Caco-2 (cell line): ENCODE measurements around the gene VASN. TPM values are rescaled to one million over a fixed set of nuclear protein-coding genes. Genes with fewer than 3 reads are reported as not detected.

Source experiments
- BruUV-seq: library from RNA; stranded (reverse); fragments of 400-500 nt; replicated peaks from 2 replicates; lab custom pipeline; 2021; lab: Mats Ljungman, UMichigan
- CTCF ChIA-PET: fragments of 300-600 bp; sonication (Branson Sonifier 250); formaldehyde crosslinking; loops from one replicate; lab custom pipeline; 2022; ENCODE audit warnings: antibody characterized with exemption; lab: Charles Lee
- POLR2A ChIA-PET: fragments of 300-600 bp; sonication (Branson Sonifier 250); formaldehyde crosslinking; loops from one replicate; lab custom pipeline; 2022; ENCODE audit warnings: antibody characterized with exemption; lab: Charles Lee
- DNase-seq, 2 experiments: peaks; one replicate each; pipeline versions ENCODE4 v3.0.0 to v3.0.0-alpha.2; 2020 to 2022
- H3K27me3 ChIP-seq: replicated peaks from 2 replicates; pipeline ENCODE4 v1.6.0; 2011; ENCODE audit warnings: low read length; ENCODE audit not compliant: control insufficient read depth, insufficient read depth
- H3K36me3 ChIP-seq: 2 replicates; pipeline ENCODE4 v1.5.1; 2011; ENCODE audit warnings: low read length; ENCODE audit not compliant: control insufficient read depth, insufficient read depth
- H3K4me1 ChIP-seq: fragments of 250-450 bp; sonication (Bioruptor Pico); 2 replicates; pipeline ENCODE4 v1.5.1; 2020; ENCODE audit warnings: mild to moderate bottlenecking
- H3K4me3 ChIP-seq: 2 replicates; pipeline ENCODE4 v1.5.1; 2011; ENCODE audit warnings: low read depth, mild to moderate bottlenecking, control low read depth, low read length
- H3K9me3 ChIP-seq: fragments of 250-450 bp; sonication (Bioruptor Pico); 2 replicates; pipeline ENCODE4 v1.5.1; 2020; ENCODE audit warnings: mild to moderate bottlenecking, moderate library complexity
- H3K27ac Mint-ChIP-seq: one replicate; pipeline ENCODE4 v1.8.0; 2022; ENCODE audit warnings: mixed read lengths; ENCODE audit not compliant: unreplicated experiment
- H3K27me3 Mint-ChIP-seq: one replicate; pipeline ENCODE4 v1.8.0; 2022; ENCODE audit warnings: mixed read lengths; ENCODE audit not compliant: insufficient read depth, unreplicated experiment
- H3K36me3 Mint-ChIP-seq: one replicate; pipeline ENCODE4 v1.8.0; 2022; ENCODE audit warnings: mild to moderate bottlenecking, mixed read lengths; ENCODE audit not compliant: insufficient read depth, unreplicated experiment
- H3K4me1 Mint-ChIP-seq: one replicate; pipeline ENCODE4 v1.8.0; 2022; ENCODE audit warnings: low read depth, mixed read lengths; ENCODE audit not compliant: unreplicated experiment
- H3K4me3 Mint-ChIP-seq: one replicate; pipeline ENCODE4 v1.8.0; 2022; ENCODE audit warnings: mild to moderate bottlenecking, moderate library complexity, mixed read lengths; ENCODE audit not compliant: unreplicated experiment
- H3K9me3 Mint-ChIP-seq: one replicate; pipeline ENCODE4 v1.8.0; 2022; ENCODE audit warnings: mixed read lengths; ENCODE audit not compliant: unreplicated experiment
- intact Hi-C: fragments of 100-400 bp; cut with micrococcal nuclease; formaldehyde crosslinking; loops from one replicate; pipeline ENCODE4 v1.10.0; 2022; ENCODE audit not compliant: unreplicated experiment
- total RNA-seq: library from RNA; stranded (reverse); gene quantifications from 2 replicates; pipeline ENCODE4 v1.2.3, GENCODE V29; 2022
- TF ChIP-seq, protein P1 (sequence below), 2 experiments: fragments of 200-600 bp in 1 of 2; IDR thresholded peaks; 1 replicate in 1 of 2; 2 replicates in 1 of 2; pipeline versions ENCODE4 v1.5.1 to v1.8.0; 2011 to 2022; ENCODE audit warnings: antibody characterized with exemption in 1 of 2, control low read depth in 1 of 2, inconsistent platforms in 1 of 2, low read depth in 1 of 2, low read length in 1 of 2, mild to moderate bottlenecking in 1 of 2, moderate library complexity in 1 of 2; ENCODE audit not compliant: insufficient read depth in 1 of 2, severe bottlenecking in 1 of 2, unreplicated experiment in 1 of 2

Gene VASN
- total RNA-seq, 1 experiment from 2014 or later, result 2.7 TPM

- no peaks in the 10 kb centered on the region for H3K4me1 Mint-ChIP-seq
- no peaks in the 10 kb centered on the region for H3K9me3 ChIP-seq
- no peak overlapping the region for H3K4me3 ChIP-seq
- no peaks in the 10 kb centered on the region for H3K27me3 Mint-ChIP-seq
- CTCF ChIA-PET, result no interaction called here
- intact Hi-C loops, result no loop called here
- BruUV-seq, result no TSS peak
- TF ChIP-seq, protein P1, sequence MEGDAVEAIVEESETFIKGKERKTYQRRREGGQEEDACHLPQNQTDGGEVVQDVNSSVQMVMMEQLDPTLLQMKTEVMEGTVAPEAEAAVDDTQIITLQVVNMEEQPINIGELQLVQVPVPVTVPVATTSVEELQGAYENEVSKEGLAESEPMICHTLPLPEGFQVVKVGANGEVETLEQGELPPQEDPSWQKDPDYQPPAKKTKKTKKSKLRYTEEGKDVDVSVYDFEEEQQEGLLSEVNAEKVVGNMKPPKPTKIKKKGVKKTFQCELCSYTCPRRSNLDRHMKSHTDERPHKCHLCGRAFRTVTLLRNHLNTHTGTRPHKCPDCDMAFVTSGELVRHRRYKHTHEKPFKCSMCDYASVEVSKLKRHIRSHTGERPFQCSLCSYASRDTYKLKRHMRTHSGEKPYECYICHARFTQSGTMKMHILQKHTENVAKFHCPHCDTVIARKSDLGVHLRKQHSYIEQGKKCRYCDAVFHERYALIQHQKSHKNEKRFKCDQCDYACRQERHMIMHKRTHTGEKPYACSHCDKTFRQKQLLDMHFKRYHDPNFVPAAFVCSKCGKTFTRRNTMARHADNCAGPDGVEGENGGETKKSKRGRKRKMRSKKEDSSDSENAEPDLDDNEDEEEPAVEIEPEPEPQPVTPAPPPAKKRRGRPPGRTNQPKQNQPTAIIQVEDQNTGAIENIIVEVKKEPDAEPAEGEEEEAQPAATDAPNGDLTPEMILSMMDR (IDR thresholded peaks at IDR 0.05; ENCODE audit: insufficient read depth in 1 of 2, low read depth in 1 of 2, low read length in 1 of 2, severe bottlenecking in 1 of 2, unreplicated experiment in 1 of 2), result no peak
- peaks cover 13% of the 10 kb centered on the region for H3K4me1 ChIP-seq
- POLR2A ChIA-PET, result no interaction called here
- no peaks in the 10 kb centered on the region for H3K9me3 Mint-ChIP-seq
- H3K4me3 Mint-ChIP-seq, result no peak overlapping the region
- H3K27ac Mint-ChIP-seq, result no peak overlapping the region
- no peak for DNase-seq
- peaks cover 14% of the 10 kb centered on the region for H3K36me3 Mint-ChIP-seq
- H3K36me3 ChIP-seq, result no peaks in the 10 kb centered on the region
- H3K27me3 ChIP-seq, result no peaks in the 10 kb centered on the region
Observed at GRCh38 chr16:4385066-4385788, 13.6 kb downstream of the VASN start.

- Histone ChIP-seq H3K36me3 (no peaks in the 10 kb centered on the region), H3K4me3 (no peak overlapping the region), H3K27me3 (no peaks in the 10 kb centered on the region), H3K4me1 (peaks cover 13% of the 10 kb centered on the region), H3K9me3 (no peaks in the 10 kb centered on the region)
- no peak for DNase-seq
- ChIA-PET CTCF (no interaction called here), POLR2A (no interaction called here)
- no TSS peak for BruUV-seq
- Mint-ChIP-seq H3K9me3 (no peaks in the 10 kb centered on the region), H3K36me3 (peaks cover 14% of the 10 kb centered on the region), H3K4me1 (no peaks in the 10 kb centered on the region), H3K27ac (no peak overlapping the region), H3K4me3 (no peak overlapping the region), H3K27me3 (no peaks in the 10 kb centered on the region)
- TF ChIP-seq, protein P1 (IDR thresholded peaks at IDR 0.05; ENCODE audit: insufficient read depth in 1 of 2, low read depth in 1 of 2, low read length in 1 of 2, severe bottlenecking in 1 of 2, unreplicated experiment in 1 of 2), result no peak
- intact Hi-C loops, result no loop called here
Observed at GRCh38 chr16:4385789-4386450, 14.3 kb downstream of the VASN start.

DNA sequence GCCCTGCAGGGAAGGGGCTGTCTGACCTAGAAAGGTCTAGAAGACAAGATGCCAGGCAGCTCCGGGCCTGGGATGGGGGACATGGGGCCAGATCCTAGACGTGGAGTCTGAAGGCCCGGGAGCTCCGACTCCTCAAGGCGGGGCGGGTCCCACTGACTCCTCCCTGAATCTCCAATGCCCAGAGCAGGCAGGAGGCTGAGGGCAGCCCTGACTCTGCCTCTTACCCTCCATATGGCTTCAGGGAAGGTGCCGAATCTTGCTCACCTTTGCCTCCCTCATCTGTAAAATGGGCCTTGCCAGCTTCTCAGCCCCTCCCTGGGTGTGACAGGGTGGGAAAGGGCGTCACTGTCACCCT lies 14.8 kb downstream of the VASN start:
- intact Hi-C loops, result no loop called here
- Mint-ChIP-seq H3K36me3 (peaks cover 14% of the 10 kb centered on the region), H3K9me3 (no peaks in the 10 kb centered on the region), H3K4me3 (no peak overlapping the region), H3K4me1 (no peaks in the 10 kb centered on the region), H3K27me3 (no peaks in the 10 kb centered on the region), H3K27ac (no peak overlapping the region)
- ChIA-PET CTCF (no interaction called here), POLR2A (no interaction called here)
- Histone ChIP-seq H3K4me3 (no peak overlapping the region), H3K9me3 (no peaks in the 10 kb centered on the region), H3K36me3 (no peaks in the 10 kb centered on the region), H3K27me3 (no peaks in the 10 kb centered on the region), H3K4me1 (peaks cover 13% of the 10 kb centered on the region)
- TF ChIP-seq, protein P1 (IDR thresholded peaks at IDR 0.05; ENCODE audit: insufficient read depth in 1 of 2, low read depth in 1 of 2, low read length in 1 of 2, severe bottlenecking in 1 of 2, unreplicated experiment in 1 of 2), result no peak
- no peak for DNase-seq
- no TSS peak for BruUV-seq
